Measurements from ENCODE around the gene ALDH5A1. TPM values are rescaled to one million over a fixed set of nuclear protein-coding genes. Genes with fewer than 3 reads are reported as not detected.

The ALDH5A1 gene
- polyA plus RNA-seq, 1 donor (not counting 4 experiments of a cell fraction or from before 2014, with no cell fraction given): 0.45 TPM

- peak; percentile 93 for FAIRE-seq
- peak; percentile 15 for DNase-seq (ENCODE audit: low read depth, low spot score)
These were observed 86.4 kb downstream of the ALDH5A1 start for GRCh38 chr6:24581084-24581669.

GRCh38 chr6:24583463-24584381 is 89.0 kb downstream of the ALDH5A1 start:
- Histone ChIP-seq H3K4me1 (ENCODE audit: control insufficient read depth, extremely low read depth, insufficient read depth, low read length) (no peaks in the 10 kb centered on the region), H3K79me2 (ENCODE audit: control insufficient read depth, insufficient read depth, low read length) (no peaks in the 10 kb centered on the region), H3K4me3 (ENCODE audit: control insufficient read depth in 2 of 3, extremely low read depth in 1 of 3, insufficient read depth in 2 of 3, low read depth in 1 of 3, low read length in 3 of 3) (no peak overlapping the region), H3K27ac (ENCODE audit: control insufficient read depth, insufficient read depth, low read length) (no peak overlapping the region), H3K4me2 (ENCODE audit: control insufficient read depth, extremely low read depth, insufficient read depth, low read depth, low read length) (peak overlapping the region; percentile 13), H4K20me1 (ENCODE audit: control insufficient read depth, extremely low read depth, insufficient read depth, low read length) (no peaks in the 10 kb centered on the region), H3K9me3 (ENCODE audit: control insufficient read depth, low read depth, low read length) (no peaks in the 10 kb centered on the region), H3K36me3 (ENCODE audit: control insufficient read depth in 2 of 2, extremely low read depth in 1 of 2, insufficient read depth in 2 of 2, low read length in 2 of 2) (no peaks in the 10 kb centered on the region), H3K9me1 (ENCODE audit: control insufficient read depth, extremely low read depth, insufficient read depth, low read length) (no peaks in the 10 kb centered on the region), H2AFZ (ENCODE audit: control insufficient read depth, low read length) (no peak overlapping the region), H3K27me3 (ENCODE audit: control insufficient read depth, extremely low read depth, insufficient read depth, low read length) (no peaks in the 10 kb centered on the region), H3K9ac (ENCODE audit: control insufficient read depth, extremely low read depth, insufficient read depth, low read length) (no peak overlapping the region)
- peak; percentile 67 for FAIRE-seq
- dilution Hi-C loops (cut with MboI; ENCODE audit: extremely low pct_ligation_motif_present, low sequenced_read_pairs): no loop called here
- peak; percentile 7 for DNase-seq (ENCODE audit: low read depth, low spot score)
- TF ChIP-seq CTCF (optimal IDR thresholded peaks at IDR 0.05 in 1 of 3, IDR thresholded peaks at IDR 0.05 in 1 of 3, conservative IDR thresholded peaks at IDR 0.05 in 1 of 3; ENCODE audit: extremely low read depth in 1 of 3, insufficient read depth in 2 of 3, low read length in 3 of 3) (peak; percentile 52 to 79 (median 66)), EZH2 (IDR thresholded peaks at IDR 0.05; ENCODE audit: low read length) (no peak)

More at GRCh38 chr6:24581084-24581669, 86.4 kb downstream of the ALDH5A1 start:
- H3K9me3 ChIP-seq (ENCODE audit: control insufficient read depth, low read depth, low read length): no peaks in the 10 kb centered on the region
- TF ChIP-seq CTCF (optimal IDR thresholded peaks at IDR 0.05 in 1 of 3, IDR thresholded peaks at IDR 0.05 in 1 of 3, conservative IDR thresholded peaks at IDR 0.05 in 1 of 3; ENCODE audit: extremely low read depth in 1 of 3, insufficient read depth in 2 of 3, low read length in 3 of 3) (peak; percentile 87 to 90 (median 87)), EZH2 (IDR thresholded peaks at IDR 0.05; ENCODE audit: low read length) (no peak)
- no peaks in the 10 kb centered on the region for H3K36me3 ChIP-seq (ENCODE audit: control insufficient read depth in 2 of 2, extremely low read depth in 1 of 2, insufficient read depth in 2 of 2, low read length in 2 of 2)
- no peak overlapping the region for H3K27ac ChIP-seq (ENCODE audit: control insufficient read depth, insufficient read depth, low read length)
- no peaks in the 10 kb centered on the region for H3K4me1 ChIP-seq (ENCODE audit: control insufficient read depth, extremely low read depth, insufficient read depth, low read length)
- H3K79me2 ChIP-seq (ENCODE audit: control insufficient read depth, insufficient read depth, low read length): no peaks in the 10 kb centered on the region
- H3K27me3 ChIP-seq (ENCODE audit: control insufficient read depth, extremely low read depth, insufficient read depth, low read length): no peaks in the 10 kb centered on the region
- H4K20me1 ChIP-seq (ENCODE audit: control insufficient read depth, extremely low read depth, insufficient read depth, low read length): no peaks in the 10 kb centered on the region
- no peak overlapping the region for H3K9ac ChIP-seq (ENCODE audit: control insufficient read depth, extremely low read depth, insufficient read depth, low read length)
- dilution Hi-C loops (cut with MboI; ENCODE audit: extremely low pct_ligation_motif_present, low sequenced_read_pairs): no loop called here
- no peak overlapping the region for H3K4me2 ChIP-seq (ENCODE audit: control insufficient read depth, extremely low read depth, insufficient read depth, low read depth, low read length)
- no peak overlapping the region for H3K4me3 ChIP-seq (ENCODE audit: control insufficient read depth in 2 of 3, extremely low read depth in 1 of 3, insufficient read depth in 2 of 3, low read depth in 1 of 3, low read length in 3 of 3)
- no peak overlapping the region for H2AFZ ChIP-seq (ENCODE audit: control insufficient read depth, low read length)
- no peaks in the 10 kb centered on the region for H3K9me1 ChIP-seq (ENCODE audit: control insufficient read depth, extremely low read depth, insufficient read depth, low read length)
